Heart left ventricle (tissue), 16 donors: ENCODE data around the gene ACVR2A. TPM values are rescaled to one million over a fixed set of nuclear protein-coding genes. Genes with fewer than 3 reads are reported as not detected.

Experiments used
- ATAC-seq, 4 donors: fragments of 200-7000 bp; cut with Tn5 transposase; one replicate each; pipeline ENCODE4 v1.9.1; 2020 to 2022; ENCODE audit warnings: moderate library complexity in 4 of 4, mild to moderate bottlenecking in 3 of 4, moderate number of reproducible peaks in 1 of 4
- DNase-seq, 5 donors: peaks; one replicate each; pipeline ENCODE4 v3.0.0-alpha.2; 2020
- H3K27ac ChIP-seq, 12 donors: fragments of 200-600 bp; sonication (generic) in 4 of 12; one replicate each; pipeline versions ENCODE4 v1.5.0 to v1.8.0; 2016 to 2022; ENCODE audit warnings: mild to moderate bottlenecking in 2 of 12
- H3K27me3 ChIP-seq, 9 donors: fragments of 200-600 bp; sonication (generic) in 2 of 9; one replicate each; pipeline versions ENCODE4 v1.5.1 to v1.8.0; 2016 to 2022; ENCODE audit warnings: mild to moderate bottlenecking in 3 of 9
- H3K36me3 ChIP-seq, 9 donors: fragments of 200-600 bp; sonication (generic) in 2 of 9; one replicate each; pipeline versions ENCODE4 v1.5.0 to v1.8.0; 2018 to 2022; ENCODE audit warnings: mild to moderate bottlenecking in 2 of 9
- H3K4me1 ChIP-seq, 12 donors: fragments of 200-600 bp; sonication (generic) in 4 of 12; one replicate each; pipeline versions ENCODE4 v1.5.0 to v1.8.0; 2016 to 2022; ENCODE audit warnings: mild to moderate bottlenecking in 3 of 12
- H3K4me3 ChIP-seq, 12 donors: fragments of 200-600 bp; sonication (generic) in 4 of 12; one replicate each; pipeline versions ENCODE4 v1.5.0 to v1.8.0; 2017 to 2022; ENCODE audit warnings: mild to moderate bottlenecking in 9 of 12, moderate library complexity in 4 of 12
- H3K9me3 ChIP-seq, 12 donors: fragments of 200-600 bp; sonication (generic) in 4 of 12; one replicate each; pipeline versions ENCODE4 v1.5.0 to v1.8.0; 2016 to 2022; ENCODE audit warnings: mild to moderate bottlenecking in 1 of 12
- CTCF ChIP-seq, 12 donors: fragments of 200-600 bp; sonication (generic) in 4 of 12; IDR thresholded peaks; one replicate each; pipeline versions ENCODE4 v1.5.0 to v1.8.0; 2018 to 2022; ENCODE audit warnings: antibody characterized with exemption in 12 of 12, mild to moderate bottlenecking in 5 of 12
- POLR2A ChIP-seq, 2 donors: fragments of 450-650 bp; IDR thresholded peaks; one replicate each; pipeline ENCODE4 v1.6.1; 2017; ENCODE audit warnings: antibody characterized with exemption in 2 of 2, mild to moderate bottlenecking in 2 of 2, moderate library complexity in 2 of 2
- WGBS, 4 donors: extraction: QIAGEN DNeasy Blood & Tissue Kit in 2 of 4; methylation state at CpG; one replicate each; pipeline versions ENCODE4 v1.1.5 to v1.1.7; 2013 to 2018; 5-methylcytosine and 5-hydroxymethylcytosine counted together
- intact Hi-C, 10 donors: fragments of 100-400 bp; cut with DNase I; formaldehyde crosslinking; loops; one replicate each; pipeline versions ENCODE4 v1.11.1 to v1.14.2; 2022
- polyA plus RNA-seq, 2 donors: library from polyadenylated mRNA; stranded (reverse); fragments of 200-250 nt; gene quantifications; one replicate each; pipeline ENCODE4 v1.2.3, GENCODE V29; 2013
- total RNA-seq, 9 donors: library from RNA; depleted of rRNA in 2 of 9; stranded (reverse); fragments of >200 nt in 2 of 9; fragmentation: NEBNext Ultra II Directional in 3 of 9; extraction: Animal tissue kit (Norgen Biotek cat#: 25700) in 3 of 9; gene quantifications; one replicate each; pipeline versions ENCODE4 v1.1.0 to v1.2.4, GENCODE V29; 2016 to 2023
- donor health status: ischemic (EF 13 %, LVEDD 7.1; RV severe dilation, severe dysfunction).
- donor health status: healthy with polysubstance abuse.
- donor health status: DM: no; HTN: yes; CAD: no.
- donor health status: DM: no; HTN: no; CAD: no.
- donor health status: ischemic (EF 25% LVEDD 6.9; RV normal size, moderate dysfunction).
- donor health status: ischemic (EF 25% LVEDD 5.7; RV mildly dilated, moderate dysfunction).
- donor health status: healthy.
- donor health status: DM: yes; HTN: yes; CAD: no.
- donor health status: ischemic (EF 35%, LVEDD 5.7; RV mildly dilated, moderate dysfunction).
- donor health status: nonischemic (EF 11% LVEDD 7.7; RV severe dilation, severe dysfunction).
- donor health status: DM: yes; HTN: yes; CAD: no.
- donor health status: PGD.
- donor health status: ischemic (EF 29% LVEDD 5.4; RV normal size, mild dysfunction).
- donor health status: nonischemic (EF 23%, LVEDD 6.1; RV moderate dilation, normal function).

ACVR2A gene
- total and polyA plus RNA-seq, 11 donors, result 2.6 to 13.4 (median 11.0) TPM

- TF ChIP-seq POLR2A (IDR thresholded peaks at IDR 0.05) (no peak), CTCF (IDR thresholded peaks at IDR 0.05) (no peak)
- peaks cover 0 to 5% (median 0%) of the 10 kb centered on the region in 9 donors for H3K27me3 ChIP-seq
- 23 to 35% (median 30%) methylated on average over 5 of the region's 5 CpGs for WGBS, 4 donors
- no peak for DNase-seq
- H3K4me1 ChIP-seq, result peaks cover 0 to 58% (median 24%) of the 10 kb centered on the region in 12 donors
- no peaks in the 10 kb centered on the region for H3K9me3 ChIP-seq
- peak overlapping the region in 11 of 12 donors; percentile 19 to 94 (median 80) for H3K4me3 ChIP-seq
- no peaks in the 10 kb centered on the region for H3K36me3 ChIP-seq
- intact Hi-C loops, result loop anchor here in 7 of 10 donors (2.0 to 10.0 kb wide), 7 partner anchors 36 to 178 kb away; partner anchors contain the start of genes MBD5 (in 1 of the 7) and ORC4 (in 1 of the 7)
- peak overlapping the region in 2 of 12 donors; percentile 5 to 98 for H3K27ac ChIP-seq
- ATAC-seq, result no peak
These were observed 1.7 kb downstream of the ACVR2A start for GRCh38 chr2:147846412-147847081.

- Histone ChIP-seq H3K4me1 (peaks cover 0 to 56% (median 23%) of the 10 kb centered on the region in 12 donors), H3K4me3 (no peak overlapping the region), H3K27me3 (peaks cover 0 to under 1% (median 0%) of the 10 kb centered on the region in 9 donors), H3K36me3 (no peaks in the 10 kb centered on the region), H3K9me3 (no peaks in the 10 kb centered on the region), H3K27ac (no peak overlapping the region)
- TF ChIP-seq POLR2A (IDR thresholded peaks at IDR 0.05) (no peak), CTCF (IDR thresholded peaks at IDR 0.05) (no peak)
- intact Hi-C loops, result loop anchor here in 7 of 10 donors (2.0 to 10.0 kb wide), 7 partner anchors 34 to 177 kb away; partner anchors contain the start of genes MBD5 (in 1 of the 7) and ORC4 (in 1 of the 7)
- no peak for ATAC-seq
- DNase-seq, result no peak
These were observed 3.0 kb downstream of the ACVR2A start for GRCh38 chr2:147847746-147848391.

GRCh38 chr2:147850838-147851237 is 6.0 kb downstream of the ACVR2A start:
- intact Hi-C loops, result no loop called here
- no peak for ATAC-seq
- no peak overlapping the region for H3K27ac ChIP-seq
- TF ChIP-seq CTCF (IDR thresholded peaks at IDR 0.05) (no peak), POLR2A (IDR thresholded peaks at IDR 0.05) (no peak)
- no peaks in the 10 kb centered on the region for H3K36me3 ChIP-seq
- 86 to 95% (median 91%) methylated on average over 1 of the region's 1 CpG for WGBS, 4 donors
- no peaks in the 10 kb centered on the region for H3K27me3 ChIP-seq
- no peak for DNase-seq
- no peaks in the 10 kb centered on the region for H3K9me3 ChIP-seq
- H3K4me1 ChIP-seq, result peaks cover 0 to 57% (median 21%) of the 10 kb centered on the region in 12 donors
- no peak overlapping the region for H3K4me3 ChIP-seq

- H3K4me1 ChIP-seq, result peaks cover 0 to 55% (median 23%) of the 10 kb centered on the region in 12 donors
- no peak for TF ChIP-seq POLR2A (IDR thresholded peaks at IDR 0.05)
- TF ChIP-seq CTCF (IDR thresholded peaks at IDR 0.05), result no peak
- H3K27me3 ChIP-seq, result no peaks in the 10 kb centered on the region
- no peaks in the 10 kb centered on the region for H3K9me3 ChIP-seq
- H3K4me3 ChIP-seq, result no peak overlapping the region
- H3K36me3 ChIP-seq, result no peaks in the 10 kb centered on the region
- ATAC-seq (no peak), DNase-seq (no peak)
- WGBS, 4 donors, result 85 to 91% (median 88%) methylated on average over 1 of the region's 1 CpG
- intact Hi-C loops, result no loop called here
- H3K27ac ChIP-seq, result no peak overlapping the region
These were observed 6.6 kb downstream of the ACVR2A start for GRCh38 chr2:147851244-147851930.
